Prostate gland (tissue), 2 donors: ENCODE measurements around the gene OVOL1.

Experiments used
- CTCF ChIP-seq, 4 experiments: fragments of 200-600 bp in 2 of 4; fragments of 450-650 bp in 2 of 4; sonication (generic) in 2 of 4; IDR thresholded peaks; 1 replicate in 3 of 4; 2 replicates in 1 of 4; pipeline ENCODE4 v1.5.1; 2016 to 2019; ENCODE audit warnings: antibody characterized with exemption in 4 of 4, mild to moderate bottlenecking in 2 of 4, moderate library complexity in 2 of 4
- POLR2A ChIP-seq: fragments of 450-650 bp; IDR thresholded peaks from one replicate; pipeline ENCODE4 v1.6.1; 2016; ENCODE audit warnings: antibody characterized with exemption, mild to moderate bottlenecking
- POLR2AphosphoS5 ChIP-seq: sonication (generic); formaldehyde crosslinking; IDR thresholded peaks from one replicate; pipeline ENCODE4 v1.6.1; 2017; ENCODE audit warnings: antibody characterized with exemption

DNA sequence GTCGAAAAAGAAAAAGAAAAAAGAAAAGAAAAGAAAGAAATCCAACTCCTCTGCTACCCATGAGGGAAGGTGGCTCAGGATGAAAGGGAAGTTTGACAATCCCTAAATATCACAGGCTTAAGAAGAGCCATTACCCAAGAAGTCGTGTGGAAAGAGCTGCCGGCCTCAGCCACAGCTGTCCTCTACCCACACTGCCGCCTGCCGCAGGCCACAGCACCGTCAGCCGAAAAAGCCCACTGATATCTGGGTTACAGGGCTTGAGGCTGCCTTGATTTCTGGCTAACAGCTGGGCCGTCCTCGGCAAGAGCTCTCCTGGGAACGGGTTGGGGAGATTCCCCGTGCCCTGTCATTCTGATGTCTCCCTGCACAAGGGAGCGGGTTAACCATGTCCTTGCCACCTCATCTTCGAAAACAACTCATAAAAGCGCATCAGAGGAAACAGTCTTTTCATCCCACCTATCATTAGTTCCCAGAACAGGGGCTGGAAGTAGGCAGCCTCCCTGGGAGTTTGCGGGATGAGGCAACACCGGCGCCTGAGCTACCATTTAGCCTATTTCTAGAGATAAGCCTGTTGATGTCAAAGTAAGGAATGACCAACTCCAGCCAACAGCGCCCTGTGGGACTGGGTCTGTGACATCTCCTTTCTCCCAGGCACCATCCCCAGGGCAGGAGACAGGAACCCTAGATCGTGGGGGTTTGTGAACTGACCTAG, 25.1 kb downstream of the OVOL1 start:
- TF ChIP-seq POLR2A = no peak
- TF ChIP-seq CTCF (IDR thresholded peaks at IDR 0.05) = no peak
- no peak for TF ChIP-seq POLR2AphosphoS5
